Measurements from ENCODE around the gene CYB5RL. TPM values are rescaled to one million over a fixed set of nuclear protein-coding genes. Genes with fewer than 3 reads are reported as not detected.

The CYB5RL gene
- total and polyA plus RNA-seq, 2 of the 8 experiments (the other 6 are each of a cell fraction or from before 2014, with no cell fraction given): 13.2 to 14.1 TPM

DNA sequence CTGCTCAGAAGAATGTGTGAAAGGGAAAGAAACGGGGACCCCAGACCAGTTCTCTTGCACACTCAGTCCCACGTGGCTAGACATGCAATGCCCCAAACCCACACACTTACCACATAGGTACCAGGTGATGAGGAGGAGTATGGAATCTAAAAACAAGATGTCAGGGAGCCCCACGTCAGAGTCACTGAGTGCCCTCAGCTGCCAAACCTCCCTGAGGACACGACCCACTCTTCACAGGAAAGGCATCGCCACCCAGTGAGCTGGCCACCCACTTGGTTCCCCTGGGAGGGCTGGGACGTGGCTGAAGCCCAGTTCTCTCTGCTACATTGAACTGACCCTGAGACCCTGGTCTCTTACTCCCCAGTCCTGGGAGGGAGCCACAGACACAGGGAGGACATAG is 41.5 kb upstream of the CYB5RL start:
- H4K8ac ChIP-seq (ENCODE audit: extremely low read depth, insufficient read depth, low read length): no peak overlapping the region
- H2BK12ac ChIP-seq (ENCODE audit: low read depth, low read length): no peak overlapping the region
- H3K9ac ChIP-seq (replicated peaks in 1 of 4; ENCODE audit: extremely low read depth in 1 of 4, low read depth in 3 of 4, low read length in 3 of 4): no peak overlapping the region
- H3K4ac ChIP-seq (replicated peaks; ENCODE audit: insufficient read length, low read depth, low read length): no peak overlapping the region
- H2BK120ac ChIP-seq (replicated peaks; ENCODE audit: low read depth, low read length): no peak overlapping the region
- H3K36me3 ChIP-seq (ENCODE audit: control insufficient read depth in 2 of 4, insufficient read depth in 4 of 4, low read length in 3 of 4): peaks cover 5 to 50% (median 27%) of the 10 kb centered on the region in 4 experiments; a peak in 7 of 8 replicates
- no peak overlapping the region for H2BK15ac ChIP-seq (ENCODE audit: low read length)
- TF ChIP-seq BRCA1 (IDR thresholded peaks at IDR 0.05; ENCODE audit: low read depth, low read length) (no peak), CHD2 (IDR thresholded peaks at IDR 0.05; ENCODE audit: low read length) (no peak), RBBP5 (IDR thresholded peaks at IDR 0.05; ENCODE audit: borderline replicate concordance, low read depth, low read length) (no peak), NRF1 (IDR thresholded peaks at IDR 0.05; ENCODE audit: low read depth, low read length) (no peak), SIN3A (conservative IDR thresholded peaks at IDR 0.05 in 1 of 2, IDR thresholded peaks at IDR 0.05 in 1 of 2; ENCODE audit: low read depth in 1 of 2, low read length in 2 of 2) (no peak)
- TF ChIP-seq, protein P1, sequence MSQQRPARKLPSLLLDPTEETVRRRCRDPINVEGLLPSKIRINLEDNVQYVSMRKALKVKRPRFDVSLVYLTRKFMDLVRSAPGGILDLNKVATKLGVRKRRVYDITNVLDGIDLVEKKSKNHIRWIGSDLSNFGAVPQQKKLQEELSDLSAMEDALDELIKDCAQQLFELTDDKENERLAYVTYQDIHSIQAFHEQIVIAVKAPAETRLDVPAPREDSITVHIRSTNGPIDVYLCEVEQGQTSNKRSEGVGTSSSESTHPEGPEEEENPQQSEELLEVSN (IDR thresholded peaks at IDR 0.05): no peak
- TF ChIP-seq, protein P2, sequence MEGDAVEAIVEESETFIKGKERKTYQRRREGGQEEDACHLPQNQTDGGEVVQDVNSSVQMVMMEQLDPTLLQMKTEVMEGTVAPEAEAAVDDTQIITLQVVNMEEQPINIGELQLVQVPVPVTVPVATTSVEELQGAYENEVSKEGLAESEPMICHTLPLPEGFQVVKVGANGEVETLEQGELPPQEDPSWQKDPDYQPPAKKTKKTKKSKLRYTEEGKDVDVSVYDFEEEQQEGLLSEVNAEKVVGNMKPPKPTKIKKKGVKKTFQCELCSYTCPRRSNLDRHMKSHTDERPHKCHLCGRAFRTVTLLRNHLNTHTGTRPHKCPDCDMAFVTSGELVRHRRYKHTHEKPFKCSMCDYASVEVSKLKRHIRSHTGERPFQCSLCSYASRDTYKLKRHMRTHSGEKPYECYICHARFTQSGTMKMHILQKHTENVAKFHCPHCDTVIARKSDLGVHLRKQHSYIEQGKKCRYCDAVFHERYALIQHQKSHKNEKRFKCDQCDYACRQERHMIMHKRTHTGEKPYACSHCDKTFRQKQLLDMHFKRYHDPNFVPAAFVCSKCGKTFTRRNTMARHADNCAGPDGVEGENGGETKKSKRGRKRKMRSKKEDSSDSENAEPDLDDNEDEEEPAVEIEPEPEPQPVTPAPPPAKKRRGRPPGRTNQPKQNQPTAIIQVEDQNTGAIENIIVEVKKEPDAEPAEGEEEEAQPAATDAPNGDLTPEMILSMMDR (IDR thresholded peaks at IDR 0.05; ENCODE audit: control extremely low read depth in 1 of 3, insufficient read depth in 1 of 3, low read depth in 1 of 3, low read length in 3 of 3): no peak
- CTCF ChIA-PET (ENCODE audit: partially characterized antibody): interaction anchor here (0.7 to 1.6 kb wide), 3 partner anchors 9 to 162 kb away, joined by 3 read pairs; no protein-coding TSS in a partner anchor
- no peak overlapping the region for H3K4me2 ChIP-seq (ENCODE audit: insufficient read depth in 1 of 2, low read depth in 2 of 2, low read length in 2 of 2)
- no peak overlapping the region for H2AFZ ChIP-seq (ENCODE audit: low read length)
- no peak overlapping the region for H3K27ac ChIP-seq (ENCODE audit: low read depth, low read length)
- whole genome bisulfite sequencing, 2 experiments (ENCODE audit: extremely low coverage in 1 of 2, insufficient coverage in 1 of 2, insufficient read length in 1 of 2, insufficient replicate concordance in 2 of 2, low coverage in 1 of 2, low lambda C conversion rate in 2 of 2, missing lambda C conversion rate in 1 of 2): 90% methylated on average over 6 of the region's 6 CpGs; no CpG with 5 or more reads in 1 of the 2 experiments
- no peaks in the 10 kb centered on the region for H3K79me2 ChIP-seq (ENCODE audit: control insufficient read depth in 1 of 2, insufficient read depth in 2 of 2, low read length in 2 of 2)
- no peaks in the 10 kb centered on the region; the same call in 1 of the 2 replicates for H3K79me1 ChIP-seq (ENCODE audit: low read depth, low read length)
- H3K27me3 ChIP-seq (replicated peaks in 1 of 4; ENCODE audit: control insufficient read depth in 3 of 4, extremely low read depth in 1 of 4, insufficient read depth in 3 of 4, low read length in 3 of 4): no peaks in the 10 kb centered on the region; a peak in 1 of 7 replicates
- no peak overlapping the region for H3K4me3 ChIP-seq (ENCODE audit: extremely low read depth in 1 of 4, insufficient read depth in 2 of 4, low read depth in 3 of 4, low read length in 4 of 4)
- H2AK5ac ChIP-seq (ENCODE audit: low read depth, low read length): no peak overlapping the region
- H4K5ac ChIP-seq (ENCODE audit: insufficient read length, low read depth, low read length): no peak overlapping the region
- no peak overlapping the region for H4K91ac ChIP-seq (replicated peaks; ENCODE audit: insufficient read length, low read length)
- no peak overlapping the region for H2BK20ac ChIP-seq (ENCODE audit: low read length)
- no peaks in the 10 kb centered on the region for H3K23me2 ChIP-seq (ENCODE audit: low read depth, low read length)
- no peak for DNase-seq (ENCODE audit: low read depth in 1 of 2, low spot score in 2 of 2)
- peaks cover 2 to 8% of the 10 kb centered on the region in 2 experiments for H4K20me1 ChIP-seq (replicated peaks in 1 of 2; ENCODE audit: control insufficient read depth in 1 of 2, insufficient read depth in 2 of 2, low read length in 2 of 2)
- no peak for FAIRE-seq
- H3K18ac ChIP-seq (ENCODE audit: extremely low read depth, low read length): no peak overlapping the region
- H3K14ac ChIP-seq (ENCODE audit: insufficient read length): no peak overlapping the region
- no peak overlapping the region for H2BK5ac ChIP-seq (ENCODE audit: low read depth, low read length)
- no peaks in the 10 kb centered on the region for H3K4me1 ChIP-seq (replicated peaks in 1 of 4; ENCODE audit: control insufficient read depth in 3 of 4, insufficient read depth in 4 of 4, low read length in 3 of 4)
- POLR2A ChIA-PET (ENCODE audit: partially characterized antibody): interaction anchor here (0.9 to 1.1 kb wide), 2 partner anchors 21 to 27 kb away, joined by 3 to 4 read pairs; no protein-coding TSS in a partner anchor
- no peaks in the 10 kb centered on the region for H3K9me3 ChIP-seq (ENCODE audit: insufficient read depth in 2 of 2, low read depth in 1 of 2, low read length in 1 of 2)
- no peak overlapping the region for H3K56ac ChIP-seq (replicated peaks; ENCODE audit: insufficient read length, low read depth, low read length)
- H3K23ac ChIP-seq (ENCODE audit: insufficient read length): no peak overlapping the region

Data from H1 (cell line).